NCI-H1105 (cell line): ENCODE data around the gene HERC4.
"Not testable (repeated sequence)": the region's sequence is repeated elsewhere in the genome, so short reads cannot be mapped to it uniquely, and the experiment has no call there.

Source experiments
- DNase-seq: peaks from one replicate; lab custom pipeline; 2025; lab: John Stamatoyannopoulos, UW

The HERC4 gene

DNA sequence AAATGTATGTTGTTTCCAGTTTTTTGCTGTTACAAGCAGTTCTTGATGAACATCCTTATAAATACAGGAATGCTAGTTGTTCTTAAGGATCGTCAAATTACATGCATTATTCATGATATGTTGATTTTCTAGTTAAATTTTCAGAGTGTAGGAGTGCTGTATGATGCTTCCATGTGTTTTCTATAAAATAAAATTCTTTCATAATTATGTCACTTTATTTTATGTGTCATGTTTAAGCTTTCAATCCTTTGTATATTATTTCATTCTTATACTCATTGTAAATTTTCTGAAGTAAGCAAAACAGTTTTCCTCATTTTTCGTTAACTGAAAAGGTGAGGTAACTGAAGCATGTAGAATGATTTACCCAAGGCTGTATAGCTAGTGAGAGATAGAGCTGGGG, 17.4 kb upstream of the HERC4 start:
- DNase-seq, result no peak

DNA sequence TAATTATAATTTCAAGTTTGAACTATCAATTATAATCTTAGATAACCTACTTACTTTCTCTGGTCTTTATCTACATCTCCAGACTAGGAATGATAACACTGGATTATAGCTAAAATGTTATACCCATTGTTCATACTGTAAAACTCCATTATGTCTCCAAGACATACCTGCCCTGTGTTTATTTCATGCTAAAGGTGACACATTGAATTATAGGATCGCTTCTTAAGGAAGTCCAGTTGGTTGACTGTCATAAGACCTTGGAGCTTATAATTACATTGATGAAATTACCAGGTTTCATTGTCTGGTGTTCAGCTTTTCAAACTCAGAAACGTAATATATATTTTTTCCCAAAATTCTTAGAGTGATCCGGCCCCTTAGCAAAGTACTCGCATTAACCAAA, 15.5 kb upstream of the HERC4 start:
- DNase-seq, result no peak

DNA sequence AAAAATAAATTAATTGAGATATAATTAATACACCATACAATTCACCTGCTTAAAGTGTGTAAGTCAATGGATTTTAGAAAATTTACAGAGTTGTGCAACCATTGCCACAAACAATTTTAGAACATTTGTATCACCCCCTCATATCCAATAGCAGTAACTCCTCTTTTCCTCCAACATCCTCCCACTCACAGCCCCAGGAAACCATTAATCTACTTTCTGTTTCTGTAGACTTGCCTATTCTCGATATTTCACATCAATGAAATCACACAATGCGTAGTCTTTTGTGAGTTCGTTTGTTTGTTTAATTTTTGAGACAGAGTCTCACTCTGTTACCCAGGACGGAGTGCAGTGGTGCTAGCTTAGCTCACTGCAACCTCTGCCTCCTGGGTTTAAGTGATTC, 13.7 kb upstream of the HERC4 start:
- no peak for DNase-seq

DNA sequence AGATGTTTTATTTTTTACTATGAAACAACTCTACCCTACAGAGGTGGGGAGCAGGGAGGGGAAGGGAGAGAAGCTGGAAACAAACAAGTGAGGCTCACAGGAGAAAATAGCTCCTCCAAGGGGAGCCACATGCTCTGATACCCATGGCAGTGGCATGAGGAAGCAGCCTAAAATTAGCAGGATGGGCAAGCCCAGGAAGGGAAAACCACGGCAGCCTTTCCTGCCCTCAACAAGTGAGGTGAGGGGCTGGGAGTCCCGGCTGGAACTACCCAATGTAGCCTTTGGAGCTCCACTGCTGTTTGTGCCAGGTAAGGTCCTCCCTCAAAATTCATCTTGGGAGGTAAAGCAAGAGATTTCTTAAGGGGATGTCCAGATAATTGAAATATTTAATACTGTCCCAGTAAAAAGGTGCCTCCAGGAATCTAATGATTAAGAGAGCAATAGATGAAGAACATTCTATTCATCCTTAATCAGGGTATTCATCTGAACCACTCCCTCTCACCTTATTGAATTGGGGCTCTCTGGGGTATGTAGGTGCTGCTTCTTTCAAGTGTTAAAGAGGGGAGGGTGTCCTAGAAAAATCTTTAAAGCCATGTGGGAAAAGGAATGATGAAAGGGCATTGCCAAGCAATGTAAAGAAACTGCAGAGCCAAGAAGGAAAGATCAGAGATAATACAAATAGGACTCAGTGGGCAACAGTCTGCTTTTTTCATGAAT, 12.8 kb upstream of the HERC4 start:
- DNase-seq, result no peak

DNA sequence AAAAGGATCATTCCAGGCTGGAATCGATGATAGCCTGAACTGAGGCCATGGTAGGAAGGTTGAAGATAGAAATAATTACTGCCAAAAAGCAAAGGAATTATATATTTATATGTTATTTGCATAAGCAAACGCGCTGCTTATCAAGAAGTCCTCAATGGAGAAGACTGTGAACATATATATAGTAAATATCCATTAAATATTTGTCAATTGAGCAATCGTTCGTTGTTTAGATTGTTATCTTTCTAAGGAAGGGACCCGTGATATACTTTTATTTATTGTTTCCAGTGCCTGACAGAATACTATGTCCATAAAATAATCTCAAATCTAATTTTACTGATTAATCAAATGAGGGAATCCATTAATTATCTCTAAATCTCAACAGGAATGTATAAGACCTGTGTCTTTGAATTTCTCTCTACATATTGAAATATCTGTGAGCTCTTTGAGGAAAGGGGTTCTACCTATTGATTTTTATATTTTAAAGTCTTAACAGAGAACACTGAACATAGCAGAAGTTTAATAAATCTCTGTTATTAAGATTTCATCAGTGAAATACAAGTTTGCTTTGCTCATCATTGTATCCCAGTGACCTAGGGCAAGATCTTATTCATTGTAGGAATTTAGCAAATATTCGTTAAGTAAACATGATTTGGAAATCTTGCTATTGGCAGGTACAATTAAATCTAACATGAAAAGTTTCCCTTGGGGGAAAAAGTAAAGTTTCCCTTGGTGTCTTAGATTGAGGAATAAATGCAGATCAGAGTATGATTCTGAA, 12.0 kb upstream of the HERC4 start:
- DNase-seq, result no peak

DNA sequence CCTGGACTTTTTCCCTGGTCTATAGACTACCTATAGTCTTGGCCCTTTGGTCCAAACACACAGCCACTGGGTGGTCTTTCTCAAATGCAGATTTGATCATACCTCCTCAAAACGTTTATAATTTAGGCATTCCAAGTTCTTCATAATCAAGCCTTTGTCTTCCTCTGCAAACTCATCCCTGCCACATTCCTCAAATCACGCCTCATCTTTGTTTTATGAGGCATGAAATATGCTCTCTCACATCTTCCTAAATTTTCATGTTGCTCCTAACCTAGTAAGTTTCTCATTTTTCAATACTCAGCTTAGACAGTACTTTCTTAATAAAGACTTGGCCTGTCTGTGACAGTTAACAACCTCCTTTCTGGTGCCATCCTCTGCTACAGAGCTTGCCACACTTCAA, 10.9 kb upstream of the HERC4 start:
- no peak for DNase-seq

DNA sequence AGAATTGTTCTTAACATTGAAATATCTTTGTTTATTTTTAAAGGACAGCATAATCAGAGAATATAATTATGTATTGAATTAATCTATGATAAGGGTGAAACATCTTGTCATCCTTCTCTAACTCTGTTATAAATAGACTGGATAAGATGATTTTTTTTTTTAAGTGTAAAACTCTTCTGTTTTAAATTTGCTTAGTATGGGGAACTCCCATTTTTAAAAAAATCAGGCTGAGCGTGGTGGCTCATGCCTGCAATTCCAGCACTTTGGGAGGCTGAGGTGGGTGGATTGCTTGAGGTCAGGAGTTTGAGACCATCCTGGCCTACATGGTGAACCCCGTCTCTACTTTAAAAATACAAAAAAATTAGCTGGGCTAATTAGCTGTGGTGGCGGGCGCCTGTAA, 9.4 kb upstream of the HERC4 start:
- DNase-seq, result no peak

DNA sequence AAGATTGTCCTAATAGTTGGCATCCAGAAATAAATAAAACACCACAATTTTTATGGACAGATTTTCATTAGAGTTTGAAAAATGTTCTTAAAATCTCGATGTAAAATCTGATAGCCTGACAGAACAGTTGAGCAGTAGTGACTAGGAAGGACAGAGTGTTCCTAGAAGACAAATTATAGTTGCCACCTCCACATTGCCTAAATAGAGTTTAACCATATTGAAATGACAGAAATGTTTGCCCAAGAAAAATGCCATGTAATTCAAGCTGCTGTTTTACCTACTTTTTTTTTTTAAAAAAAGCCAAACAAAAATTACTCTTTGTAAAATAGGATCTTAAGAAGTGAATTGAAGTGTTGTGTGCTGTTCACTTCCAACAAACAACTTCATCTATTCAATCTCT, 8.9 kb upstream of the HERC4 start:
- no peak for DNase-seq

DNA sequence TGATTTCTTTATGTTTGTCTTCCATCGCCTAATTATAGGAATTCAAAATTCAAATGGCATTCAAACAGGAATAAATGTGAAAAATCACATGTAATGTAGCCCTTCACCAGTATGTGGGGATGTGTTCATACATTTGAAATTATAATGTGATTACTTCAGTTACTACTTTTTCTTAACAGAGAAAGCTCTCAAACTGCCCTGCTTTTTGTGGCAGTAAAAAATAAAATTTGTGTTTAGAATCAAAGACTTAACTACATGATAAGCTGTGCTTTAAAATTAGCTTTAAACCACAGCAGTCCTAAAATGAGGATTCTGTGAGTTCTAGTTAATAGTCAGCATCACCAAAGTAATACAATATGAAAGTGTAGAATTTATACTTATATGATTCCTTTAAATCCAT, 7.8 kb upstream of the HERC4 start:
- DNase-seq, result no peak

DNA sequence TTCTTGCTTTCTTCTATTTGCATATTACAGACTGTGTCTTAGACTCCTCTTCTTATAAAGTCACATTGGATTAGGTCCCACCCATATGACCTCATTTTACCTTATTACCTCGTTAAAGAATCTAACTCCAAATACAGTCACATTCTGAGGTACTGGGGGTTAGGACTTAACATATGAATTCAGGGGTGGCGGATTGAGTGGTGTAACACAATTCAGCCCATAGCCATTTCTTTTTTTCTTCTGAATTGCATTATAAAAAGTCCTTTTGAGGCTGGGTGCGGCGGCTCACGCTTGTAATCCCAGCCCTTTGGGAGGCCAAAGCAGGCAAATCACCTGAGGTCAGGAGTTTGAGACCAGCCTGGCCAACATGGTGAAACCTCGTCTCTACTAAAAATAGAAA, 6.8 kb upstream of the HERC4 start:
- DNase-seq, result no peak

DNA sequence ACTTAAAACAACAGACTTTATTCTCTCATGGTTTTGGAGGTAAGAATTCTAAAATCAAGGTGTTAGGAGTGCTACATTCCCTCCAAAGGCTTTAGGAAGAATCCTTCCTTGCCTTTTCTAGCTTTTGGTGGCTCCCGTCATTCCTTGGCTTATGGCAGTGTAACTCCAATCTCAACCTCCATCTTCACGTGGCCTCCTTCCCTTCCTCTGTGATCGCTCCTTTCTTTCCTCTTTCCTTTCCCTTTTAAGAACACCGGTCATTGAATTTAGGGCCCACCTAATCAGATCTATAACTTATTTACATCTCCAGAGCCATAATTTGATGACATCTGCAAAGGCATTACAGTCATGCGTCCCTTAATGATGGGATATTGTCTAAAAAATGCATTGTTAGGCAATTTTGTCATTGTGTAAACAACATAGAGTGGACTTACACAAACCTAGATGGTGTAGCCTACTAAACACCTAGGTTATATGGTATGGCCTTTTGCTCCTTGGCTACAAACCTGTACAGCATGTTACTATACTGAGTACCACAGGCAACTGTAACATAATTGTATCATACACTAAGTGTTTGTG, 5.9 kb upstream of the HERC4 start:
- DNase-seq, result no peak

DNA sequence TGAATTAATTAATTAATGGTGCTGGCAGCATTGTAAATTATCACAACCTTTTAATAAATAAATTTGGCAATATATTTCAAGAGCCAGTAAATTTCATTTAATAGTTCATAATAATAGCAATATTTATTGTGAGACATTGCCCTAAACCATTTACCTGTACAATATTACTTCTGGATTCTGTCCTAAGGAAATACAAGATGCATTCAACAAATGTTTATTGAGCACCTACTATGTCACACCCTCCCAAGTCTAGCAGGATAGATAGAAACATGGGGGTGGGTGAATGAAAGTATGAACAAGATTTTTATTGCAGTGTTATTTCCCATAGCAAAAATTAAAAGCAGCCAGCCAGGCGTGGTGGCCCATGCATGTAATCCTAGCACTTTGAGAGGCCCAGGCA, 4.4 kb upstream of the HERC4 start:
- no peak for DNase-seq

DNA sequence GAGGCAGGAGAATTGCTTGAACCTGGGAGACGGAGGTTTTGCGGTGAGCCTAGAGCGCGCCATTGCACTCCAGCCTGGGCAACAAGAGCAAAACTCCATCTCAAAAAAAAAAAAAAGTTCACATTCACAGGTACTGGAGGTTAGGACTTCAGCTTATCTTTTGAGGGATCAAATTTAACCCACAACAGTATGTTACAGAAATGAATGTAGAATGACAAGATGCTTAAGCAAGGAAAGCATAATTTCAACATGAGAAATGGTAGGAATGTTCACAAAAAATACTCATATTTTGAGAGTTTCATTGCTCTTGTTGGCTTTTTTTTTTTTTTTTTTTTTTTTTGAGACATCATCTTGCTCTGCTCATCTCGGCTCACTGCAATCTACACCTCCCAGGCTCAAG, 1.9 kb upstream of the HERC4 start:
- DNase-seq, result no peak

DNA sequence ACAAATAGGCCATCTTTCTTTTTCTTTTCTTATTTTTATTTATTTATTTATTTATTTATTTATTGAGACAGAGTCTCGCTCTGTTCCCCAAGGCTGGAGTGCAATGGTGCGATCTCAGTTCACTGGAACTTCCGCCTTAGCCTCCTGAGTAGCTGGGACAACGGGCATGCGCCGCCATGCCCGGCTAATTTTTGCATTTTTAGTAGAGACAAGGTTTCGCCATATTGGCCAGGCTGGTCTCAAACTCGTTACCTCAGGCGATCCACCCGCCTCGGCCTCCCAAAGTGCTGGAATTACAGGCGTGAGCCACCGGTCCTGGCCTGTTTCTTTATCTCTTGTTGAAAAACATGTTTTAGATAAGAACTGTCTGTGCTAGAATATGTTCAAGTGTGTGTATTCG, 998 bp upstream of the HERC4 start:
- DNase-seq, result not testable (repeated sequence)

DNA sequence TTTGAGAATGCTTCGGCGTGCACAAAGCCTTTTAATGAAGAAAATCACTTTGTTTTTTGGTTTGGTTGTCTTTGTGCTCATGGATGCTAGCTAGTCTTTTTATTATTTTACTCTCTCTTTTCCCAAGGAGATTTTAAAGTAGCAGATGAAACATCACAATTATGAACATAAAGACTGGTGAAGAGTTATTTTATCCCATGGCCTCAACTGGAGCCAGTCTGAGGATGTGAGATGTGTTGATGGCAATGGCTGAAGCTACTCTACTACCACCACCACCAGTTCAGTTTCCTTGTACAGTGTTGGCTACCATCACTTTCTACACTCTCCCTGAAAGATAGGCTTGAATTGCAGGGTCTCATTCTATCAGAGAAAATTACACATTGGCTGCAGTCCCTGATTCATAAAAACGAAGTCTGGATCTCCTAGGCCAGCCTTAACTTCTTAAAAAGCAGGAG, 494 bp upstream of the HERC4 start:
- DNase-seq, result no peak

DNA sequence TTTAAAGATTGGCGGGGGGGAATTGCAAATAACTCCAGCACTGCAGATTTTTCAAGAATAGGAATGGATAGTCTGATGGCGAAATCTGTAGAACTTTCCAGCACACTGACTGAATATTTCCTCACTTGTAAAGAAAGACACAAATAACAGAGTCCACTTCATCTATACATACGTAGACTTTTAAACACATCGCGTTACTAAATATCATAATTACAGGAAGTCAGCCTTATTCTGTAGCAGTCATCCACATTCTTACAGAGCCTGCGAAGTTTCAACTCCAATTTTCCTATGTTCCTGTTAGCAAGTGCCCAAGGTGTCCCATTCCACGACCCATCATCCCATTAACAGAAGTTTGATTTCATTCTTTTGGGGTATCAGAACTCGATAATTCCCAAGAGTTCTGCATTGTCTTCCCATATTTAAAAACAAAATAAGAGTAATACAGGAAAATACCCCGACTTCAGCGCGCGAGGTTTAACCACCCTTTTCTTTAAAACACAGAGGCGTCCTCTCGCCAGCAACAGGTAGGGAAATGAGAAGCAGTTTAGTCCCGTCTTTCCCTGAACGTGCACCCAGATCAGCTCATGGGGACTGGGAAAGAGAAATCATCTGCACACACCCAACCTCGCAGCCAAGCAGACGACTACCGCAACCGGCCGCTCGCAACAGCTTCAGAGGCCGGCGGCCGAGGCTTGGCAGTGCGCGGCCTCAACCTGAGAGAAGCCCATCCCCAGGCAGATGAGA, 880 bp downstream of the HERC4 start:
- DNase-seq, result no peak

DNA sequence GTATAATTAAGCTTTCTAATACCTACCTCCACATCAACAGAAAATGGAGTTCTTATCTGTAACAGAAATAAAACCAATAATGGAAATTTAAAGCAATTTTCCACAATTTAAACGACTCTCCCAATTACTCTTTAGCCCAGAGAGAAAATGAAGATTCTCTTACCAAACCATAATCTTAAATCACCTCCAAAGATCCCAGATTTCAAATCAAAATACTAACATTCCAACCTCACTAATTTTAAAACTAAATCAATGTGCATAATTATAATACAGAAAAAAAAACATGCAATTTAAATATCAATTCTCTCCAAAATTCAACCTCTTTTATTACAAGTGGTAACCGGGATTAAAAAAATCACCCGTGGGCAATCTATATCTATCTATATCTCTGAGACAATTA, 1.5 kb downstream of the HERC4 start:
- no peak for DNase-seq

DNA sequence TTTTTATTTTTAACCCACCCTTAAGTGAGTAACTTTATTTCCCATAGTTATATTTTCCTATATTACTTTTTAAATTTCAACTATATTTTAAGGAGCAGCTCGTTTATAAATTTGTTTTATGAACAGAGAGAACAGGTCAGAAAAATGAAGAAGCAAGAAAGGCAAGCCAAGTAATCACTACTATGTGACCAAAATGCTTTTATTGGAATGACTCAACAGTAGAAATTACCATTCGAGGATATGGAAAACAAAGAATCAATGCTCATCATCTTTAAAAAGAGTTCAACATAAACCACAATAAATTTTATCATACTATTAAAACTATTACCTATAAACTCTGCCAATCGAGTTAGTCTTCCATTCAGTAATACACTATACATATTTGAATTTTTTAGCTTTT, 7.6 kb downstream of the HERC4 start:
- DNase-seq, result no peak

DNA sequence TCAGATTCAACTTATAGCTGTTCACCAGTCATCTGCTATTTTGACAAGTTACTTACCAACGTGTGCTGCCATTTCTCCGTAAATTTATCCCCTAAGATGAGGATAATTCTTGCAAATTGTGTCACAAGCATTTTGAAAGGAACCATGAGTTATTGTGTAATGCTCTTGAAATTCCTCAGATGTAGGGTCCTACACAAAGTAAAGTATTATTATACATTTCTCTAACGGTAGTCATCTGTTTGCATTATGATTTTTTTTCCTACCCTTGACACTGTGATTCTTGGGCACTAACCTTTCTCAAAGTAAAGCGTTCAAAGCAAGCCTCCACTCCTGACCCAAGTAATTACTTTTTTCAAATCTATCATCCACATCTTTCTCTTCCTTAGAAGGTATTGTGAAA, 8.1 kb downstream of the HERC4 start:
- DNase-seq, result no peak

DNA sequence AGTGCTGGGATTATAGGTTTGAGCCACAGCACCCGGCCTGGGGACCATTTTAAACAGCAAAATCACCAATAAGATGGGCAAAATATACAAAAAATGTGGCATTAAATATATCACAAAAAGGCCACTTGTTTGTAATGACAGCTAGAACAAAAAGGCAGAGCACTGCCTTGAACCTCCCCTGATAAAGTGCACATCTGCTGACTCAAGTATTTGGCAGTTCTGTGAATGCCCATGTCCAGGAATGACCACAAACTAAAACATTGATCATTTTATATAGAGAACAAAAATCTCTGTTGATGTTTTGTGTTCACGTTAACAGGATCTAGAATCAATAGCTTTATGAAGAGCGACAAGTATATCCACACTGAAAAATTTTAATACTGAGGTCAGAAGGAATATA, 21.5 kb downstream of the HERC4 start:
- DNase-seq, result no peak

DNA sequence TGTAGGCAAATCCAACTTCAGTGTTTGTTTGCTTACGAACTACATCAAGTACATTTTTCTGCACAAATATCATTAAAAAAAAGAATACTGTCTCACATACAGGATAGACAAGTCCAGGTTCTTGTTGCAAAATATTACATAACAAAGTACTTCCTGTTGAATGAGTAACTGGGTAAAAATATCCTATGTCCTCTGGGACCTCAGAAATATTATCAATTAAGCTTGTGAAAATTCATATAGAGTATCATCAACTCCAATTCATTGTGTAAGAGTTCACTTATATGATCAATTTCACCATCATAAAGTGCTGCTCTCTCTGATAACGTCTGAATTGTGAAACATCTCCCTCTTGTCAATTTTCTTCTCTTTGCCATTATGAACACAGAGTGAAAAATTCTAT, 22.6 kb downstream of the HERC4 start:
- no peak for DNase-seq

DNA sequence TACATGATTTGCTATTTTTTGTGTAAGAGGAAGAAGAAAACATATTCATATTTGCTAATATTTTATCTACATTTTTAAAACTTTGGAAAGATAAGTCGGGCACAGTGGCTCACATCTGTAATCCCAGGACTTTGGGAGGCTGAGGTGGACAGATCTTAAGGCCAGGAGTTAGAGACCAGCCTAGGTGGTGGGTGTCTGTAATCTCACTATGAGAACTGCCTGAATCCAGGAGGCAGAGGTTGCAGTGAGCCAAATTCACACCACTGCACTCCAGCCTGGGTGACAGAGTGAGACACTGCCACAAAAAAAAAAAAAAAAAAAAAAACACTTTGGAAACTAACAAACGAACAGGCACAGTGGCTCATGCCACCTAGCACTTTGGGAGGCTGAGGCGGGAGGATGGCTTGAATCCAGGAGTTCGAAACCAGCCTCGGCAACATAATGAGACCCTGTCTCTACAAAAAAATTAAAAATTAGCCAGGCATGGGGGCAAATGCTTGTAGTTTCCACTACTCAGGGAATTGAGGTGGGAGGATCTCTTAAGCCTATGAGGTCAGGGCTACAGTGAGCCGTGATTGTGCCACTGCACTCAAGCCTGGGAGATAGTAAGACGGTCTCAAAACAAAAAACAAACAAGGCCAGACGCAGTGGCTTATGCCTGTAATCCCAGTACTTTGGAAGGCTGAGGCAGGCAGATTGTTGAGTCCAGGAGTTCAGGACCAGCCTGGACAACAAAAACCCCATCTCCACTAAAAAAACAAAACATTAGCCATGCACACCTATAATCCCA, 25.6 kb downstream of the HERC4 start:
- no peak for DNase-seq
